Fibroblast of mammary gland (primary cell): ENCODE data around the gene CATSPERB.
A peak's percentile ranks its signal among the peaks of the same experiment; 100 is the strongest.

Source experiments
- DNase-seq: peaks from one replicate; pipeline ENCODE4 v3.0.0-alpha.2; 2010; ENCODE audit warnings: low read depth
- H3K4me3 ChIP-seq: 2 replicates; pipeline ENCODE4 v1.5.1; 2011; ENCODE audit warnings: low read depth, mild to moderate bottlenecking, low read length, moderate library complexity; ENCODE audit not compliant: control insufficient read depth
- CTCF ChIP-seq: conservative IDR thresholded peaks from 2 replicates; pipeline ENCODE4 v1.5.1; 2011; ENCODE audit warnings: low read depth, low read length, inconsistent platforms; ENCODE audit not compliant: control insufficient read depth, insufficient read depth

Gene CATSPERB

DNA sequence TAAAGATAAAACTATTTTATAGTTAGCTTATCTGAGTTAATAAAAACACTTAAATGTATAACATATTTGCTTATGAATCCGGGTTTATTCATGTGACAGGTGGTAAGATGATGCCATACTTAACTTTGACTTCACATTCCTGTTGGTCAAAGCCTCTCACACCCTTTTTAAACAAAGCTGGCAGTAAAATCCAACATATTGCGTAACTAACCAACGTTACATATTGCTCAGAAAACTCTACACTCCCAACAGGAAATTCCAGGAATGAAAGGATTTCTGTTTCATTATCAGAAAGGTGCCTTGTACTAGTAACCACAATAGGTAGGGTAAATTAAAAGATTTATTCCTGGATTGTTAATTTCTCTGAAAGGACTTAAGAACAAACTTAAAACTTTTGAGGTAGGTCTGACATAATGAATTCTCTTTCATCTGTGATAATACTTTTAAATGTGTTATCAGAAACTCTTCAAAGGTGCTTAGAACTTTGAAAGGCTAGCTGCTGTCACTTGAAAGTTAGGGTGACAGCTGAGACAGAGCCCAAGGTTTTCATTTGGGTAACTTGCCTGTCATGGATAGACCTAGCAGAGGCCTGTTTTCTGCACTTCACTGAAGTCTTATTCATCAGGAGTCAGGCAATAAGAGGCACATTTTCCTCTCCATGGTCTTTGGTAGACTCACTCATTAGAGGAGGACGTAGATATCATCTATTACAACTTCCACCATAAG lies 23.8 kb upstream of the CATSPERB start:
- no peak overlapping the region for H3K4me3 ChIP-seq
- no peak for TF ChIP-seq CTCF
- DNase-seq, result peak; percentile 63

DNA sequence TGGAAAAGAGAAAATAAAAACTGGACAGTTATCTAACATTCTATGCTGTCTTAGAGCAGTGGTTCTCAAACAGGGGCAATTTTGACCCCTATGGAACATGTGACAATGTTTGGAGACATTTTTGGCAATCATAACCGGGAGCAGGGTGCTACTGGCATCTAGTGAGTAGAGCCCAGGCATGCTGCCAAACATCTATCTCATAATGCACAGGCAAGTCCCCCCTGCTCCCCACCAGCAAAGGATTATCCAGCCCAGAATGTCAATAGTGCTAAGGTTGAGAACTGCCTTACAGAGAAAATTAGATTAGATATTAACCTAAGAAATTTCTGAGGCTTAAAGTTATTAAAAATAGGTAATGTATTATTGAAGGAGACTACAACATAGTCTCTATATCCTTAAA lies 22.9 kb upstream of the CATSPERB start:
- no peak for TF ChIP-seq CTCF
- no peak overlapping the region for H3K4me3 ChIP-seq
- peak; percentile 5 for DNase-seq

DNA sequence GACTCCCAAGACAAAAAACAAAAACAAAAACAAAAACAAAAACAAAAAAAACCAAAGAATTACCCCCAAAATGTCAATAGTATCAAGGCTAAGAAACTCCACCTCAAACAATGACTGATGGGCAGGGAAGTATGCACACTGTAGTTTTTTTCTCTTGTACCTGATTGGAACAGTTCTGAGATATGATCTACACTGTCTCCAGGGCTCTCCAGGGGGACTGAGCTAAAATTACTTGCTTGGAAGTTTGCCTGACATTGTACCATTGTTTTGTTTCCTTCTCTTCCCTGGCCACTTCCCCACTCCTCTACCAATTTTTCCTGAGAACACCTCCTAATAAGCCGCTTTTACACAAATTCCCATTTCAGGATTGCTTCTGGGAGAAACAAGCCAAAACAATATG lies 22.3 kb upstream of the CATSPERB start:
- no peak overlapping the region for H3K4me3 ChIP-seq
- DNase-seq, result no peak
- no peak for TF ChIP-seq CTCF

DNA sequence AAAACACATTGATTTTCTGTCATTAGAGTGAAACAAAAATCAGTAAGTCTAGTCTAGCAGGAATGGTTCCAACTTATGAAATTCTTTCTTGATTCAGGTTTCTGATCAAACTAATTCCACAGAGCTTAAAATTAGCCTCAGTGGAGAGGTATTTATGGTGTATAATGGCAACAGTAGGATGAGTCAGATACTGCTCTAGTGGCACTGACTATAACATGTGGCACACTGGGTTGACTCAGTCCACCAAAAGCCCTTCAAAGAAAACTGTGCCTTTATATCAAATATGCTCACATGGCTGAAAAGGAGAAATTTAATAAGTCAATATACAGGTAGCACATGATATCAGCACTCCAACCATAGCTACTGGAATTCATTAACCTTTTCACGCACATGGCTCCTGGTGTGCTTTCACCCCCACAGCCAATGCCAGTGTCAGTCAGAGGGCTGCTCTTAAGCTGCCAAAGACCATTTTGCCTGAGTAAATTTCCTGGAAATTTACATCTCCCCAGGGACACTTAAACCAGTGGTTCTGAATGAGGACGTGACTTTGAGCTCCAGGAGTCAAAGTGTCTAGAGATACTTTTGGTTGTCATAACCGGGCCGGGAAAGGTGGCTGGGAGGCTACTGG lies 21.7 kb upstream of the CATSPERB start:
- TF ChIP-seq CTCF, result no peak
- H3K4me3 ChIP-seq, result no peak overlapping the region
- DNase-seq, result peak; percentile 55

- DNase-seq, result no peak
- no peak overlapping the region for H3K4me3 ChIP-seq
- no peak for TF ChIP-seq CTCF
These were observed 21.1 kb upstream of the CATSPERB start for GRCh38 chr14:91752961-91753360.

- DNase-seq, result no peak
- no peak overlapping the region for H3K4me3 ChIP-seq
- no peak for TF ChIP-seq CTCF
These were observed 19.8 kb upstream of the CATSPERB start for GRCh38 chr14:91751719-91752118.
